GM21526 (cell line): ENCODE results near the gene VSIG10.
"Not testable (repeated sequence)": the region's sequence is repeated elsewhere in the genome, so short reads cannot be mapped to it uniquely, and the experiment has no call there.

Experiments used
- ATAC-seq: cut with Tn5 transposase; IDR thresholded peaks from one replicate; pipeline ENCODE4 v1.9.1; 2021; ENCODE audit warnings: moderate library complexity; ENCODE audit not compliant: unreplicated experiment, low FRiP score

VSIG10 gene

GRCh38 chr12:118119449-118119879 lies 15.7 kb upstream of the VSIG10 start:
- no peak for ATAC-seq

GRCh38 chr12:118109088-118109487 lies 5.3 kb upstream of the VSIG10 start:
- ATAC-seq: no peak

GRCh38 chr12:118107694-118108093 lies 3.9 kb upstream of the VSIG10 start:
- no peak for ATAC-seq

GRCh38 chr12:118107011-118107410 lies 3.2 kb upstream of the VSIG10 start:
- ATAC-seq: no peak

- ATAC-seq: peak; percentile 20
These were observed 610 bp downstream of the VSIG10 start for GRCh38 chr12:118103201-118103600.

GRCh38 chr12:118102609-118103008 lies 1.2 kb downstream of the VSIG10 start:
- no peak for ATAC-seq

- no peak for ATAC-seq
These were observed 1.7 kb downstream of the VSIG10 start for GRCh38 chr12:118102070-118102469.

- ATAC-seq: no peak
These were observed 2.8 kb downstream of the VSIG10 start for GRCh38 chr12:118101051-118101450.

- no peak for ATAC-seq
These were observed 4.7 kb downstream of the VSIG10 start for GRCh38 chr12:118098911-118099671.

GRCh38 chr12:118098401-118098800 lies 5.4 kb downstream of the VSIG10 start:
- no peak for ATAC-seq

GRCh38 chr12:118094039-118094438 lies 9.8 kb downstream of the VSIG10 start:
- no peak for ATAC-seq

GRCh38 chr12:118089782-118090181 lies 14.0 kb downstream of the VSIG10 start:
- no peak for ATAC-seq

- no peak for ATAC-seq
These were observed 21.6 kb downstream of the VSIG10 start for GRCh38 chr12:118082161-118082560.

- not testable (repeated sequence) for ATAC-seq
These were observed 22.3 kb downstream of the VSIG10 start for GRCh38 chr12:118081521-118081920.

- no peak for ATAC-seq
These were observed 30.0 kb downstream of the VSIG10 start for GRCh38 chr12:118073768-118074167.

- ATAC-seq: no peak
These were observed 33.2 kb downstream of the VSIG10 start for GRCh38 chr12:118070650-118071049.

GRCh38 chr12:118068445-118068844 lies 35.4 kb downstream of the VSIG10 start:
- no peak for ATAC-seq

GRCh38 chr12:118065380-118065779 lies 38.4 kb downstream of the VSIG10 start:
- ATAC-seq: no peak

GRCh38 chr12:118064608-118065007 lies 39.2 kb downstream of the VSIG10 start:
- ATAC-seq: no peak

GRCh38 chr12:118063576-118064391 lies 40.0 kb downstream of the VSIG10 start:
- no peak for ATAC-seq
